ENCODE data around the gene TMEM190. TPM values are rescaled to one million over a fixed set of nuclear protein-coding genes. Genes with fewer than 3 reads are reported as not detected.

TMEM190 gene
- total RNA-seq, 1 donor from 2014 or later, result not detected

DNA sequence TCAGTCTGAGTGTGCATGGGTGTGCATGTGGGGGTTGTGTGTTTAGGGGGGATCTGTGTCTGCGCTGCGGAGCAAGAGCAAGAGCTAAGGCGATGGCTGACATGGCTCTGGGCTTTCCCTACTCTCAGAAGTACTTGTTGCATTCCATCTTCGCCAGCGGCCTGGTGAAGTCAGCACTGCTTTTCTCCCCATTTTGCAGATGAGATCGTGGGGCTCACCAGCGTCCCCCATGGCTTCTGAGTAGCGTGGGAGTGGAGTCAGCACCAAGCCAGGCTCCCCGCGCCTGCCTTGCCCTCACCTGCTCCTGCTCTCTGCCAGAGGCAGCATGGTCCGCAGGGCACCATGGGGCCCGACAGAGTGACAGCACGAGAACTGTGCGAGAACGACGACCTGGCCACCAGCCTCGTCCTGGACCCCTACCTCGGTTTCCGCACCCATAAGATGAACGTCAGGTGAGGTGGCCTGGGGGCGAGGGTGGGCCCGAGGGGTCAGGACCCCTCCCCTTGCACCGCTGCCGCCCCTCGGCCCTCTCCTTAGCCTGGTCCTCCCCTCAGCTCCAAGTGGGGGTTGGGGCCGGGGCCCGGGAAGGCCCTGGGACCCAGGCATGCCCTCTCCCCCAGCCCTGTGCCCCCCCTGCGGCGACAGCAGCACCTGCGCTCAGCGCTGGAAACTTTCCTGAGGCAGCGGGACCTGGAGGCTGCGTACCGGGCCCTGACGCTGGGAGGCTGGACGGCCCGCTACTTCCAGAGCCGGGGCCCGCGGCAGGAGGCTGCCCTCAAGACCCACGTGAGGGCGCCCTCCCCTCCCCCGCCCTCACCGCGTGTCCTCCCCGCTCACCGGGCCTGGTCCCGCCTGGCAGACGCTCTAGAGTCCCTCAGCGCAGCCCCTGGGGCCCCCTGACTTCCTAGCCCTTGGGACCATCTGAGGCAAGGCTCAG lies 34.8 kb upstream of the TMEM190 start:
- TF ChIP-seq, protein P1, sequence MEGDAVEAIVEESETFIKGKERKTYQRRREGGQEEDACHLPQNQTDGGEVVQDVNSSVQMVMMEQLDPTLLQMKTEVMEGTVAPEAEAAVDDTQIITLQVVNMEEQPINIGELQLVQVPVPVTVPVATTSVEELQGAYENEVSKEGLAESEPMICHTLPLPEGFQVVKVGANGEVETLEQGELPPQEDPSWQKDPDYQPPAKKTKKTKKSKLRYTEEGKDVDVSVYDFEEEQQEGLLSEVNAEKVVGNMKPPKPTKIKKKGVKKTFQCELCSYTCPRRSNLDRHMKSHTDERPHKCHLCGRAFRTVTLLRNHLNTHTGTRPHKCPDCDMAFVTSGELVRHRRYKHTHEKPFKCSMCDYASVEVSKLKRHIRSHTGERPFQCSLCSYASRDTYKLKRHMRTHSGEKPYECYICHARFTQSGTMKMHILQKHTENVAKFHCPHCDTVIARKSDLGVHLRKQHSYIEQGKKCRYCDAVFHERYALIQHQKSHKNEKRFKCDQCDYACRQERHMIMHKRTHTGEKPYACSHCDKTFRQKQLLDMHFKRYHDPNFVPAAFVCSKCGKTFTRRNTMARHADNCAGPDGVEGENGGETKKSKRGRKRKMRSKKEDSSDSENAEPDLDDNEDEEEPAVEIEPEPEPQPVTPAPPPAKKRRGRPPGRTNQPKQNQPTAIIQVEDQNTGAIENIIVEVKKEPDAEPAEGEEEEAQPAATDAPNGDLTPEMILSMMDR (IDR thresholded peaks at IDR 0.05; ENCODE audit: unreplicated experiment), result no peak
- Mint-ChIP-seq H3K27ac (ENCODE audit: unreplicated experiment) (peak overlapping the region; percentile 77), H3K4me3 (ENCODE audit: unreplicated experiment) (peak overlapping the region; percentile 79), H3K9me3 (ENCODE audit: unreplicated experiment) (no peaks in the 10 kb centered on the region), H3K4me1 (ENCODE audit: unreplicated experiment) (peaks cover 5% of the 10 kb centered on the region), H3K27me3 (ENCODE audit: unreplicated experiment) (peaks cover 18% of the 10 kb centered on the region), H3K36me3 (ENCODE audit: low read depth, unreplicated experiment) (peaks cover 4% of the 10 kb centered on the region)
- DNase-seq (ENCODE audit: low spot score), result no peak

- H3K27me3 Mint-ChIP-seq (ENCODE audit: unreplicated experiment), result peaks cover 14% of the 10 kb centered on the region
- no peak overlapping the region for H3K27ac Mint-ChIP-seq (ENCODE audit: unreplicated experiment)
- no peak overlapping the region for H3K4me3 Mint-ChIP-seq (ENCODE audit: unreplicated experiment)
- TF ChIP-seq, protein P1 (IDR thresholded peaks at IDR 0.05; ENCODE audit: unreplicated experiment), result no peak
- no peaks in the 10 kb centered on the region for H3K9me3 Mint-ChIP-seq (ENCODE audit: unreplicated experiment)
- H3K4me1 Mint-ChIP-seq (ENCODE audit: unreplicated experiment), result peaks cover 6% of the 10 kb centered on the region
- H3K36me3 Mint-ChIP-seq (ENCODE audit: low read depth, unreplicated experiment), result peaks cover 4% of the 10 kb centered on the region
- DNase-seq (ENCODE audit: low spot score), result no peak
Measured at GRCh38 chr19:55344444-55344843, 32.2 kb upstream of the TMEM190 start.

- Mint-ChIP-seq H3K4me1 (ENCODE audit: unreplicated experiment) (peaks cover 6% of the 10 kb centered on the region), H3K4me3 (ENCODE audit: unreplicated experiment) (no peak overlapping the region), H3K9me3 (ENCODE audit: unreplicated experiment) (no peaks in the 10 kb centered on the region), H3K36me3 (ENCODE audit: low read depth, unreplicated experiment) (peaks cover 4% of the 10 kb centered on the region), H3K27me3 (ENCODE audit: unreplicated experiment) (peaks cover 11% of the 10 kb centered on the region), H3K27ac (ENCODE audit: unreplicated experiment) (peak overlapping the region; percentile 13)
- no peak for DNase-seq (ENCODE audit: low spot score)
- TF ChIP-seq, protein P1 (IDR thresholded peaks at IDR 0.05; ENCODE audit: unreplicated experiment), result no peak
Measured at GRCh38 chr19:55345101-55345817, 31.4 kb upstream of the TMEM190 start.

DNA sequence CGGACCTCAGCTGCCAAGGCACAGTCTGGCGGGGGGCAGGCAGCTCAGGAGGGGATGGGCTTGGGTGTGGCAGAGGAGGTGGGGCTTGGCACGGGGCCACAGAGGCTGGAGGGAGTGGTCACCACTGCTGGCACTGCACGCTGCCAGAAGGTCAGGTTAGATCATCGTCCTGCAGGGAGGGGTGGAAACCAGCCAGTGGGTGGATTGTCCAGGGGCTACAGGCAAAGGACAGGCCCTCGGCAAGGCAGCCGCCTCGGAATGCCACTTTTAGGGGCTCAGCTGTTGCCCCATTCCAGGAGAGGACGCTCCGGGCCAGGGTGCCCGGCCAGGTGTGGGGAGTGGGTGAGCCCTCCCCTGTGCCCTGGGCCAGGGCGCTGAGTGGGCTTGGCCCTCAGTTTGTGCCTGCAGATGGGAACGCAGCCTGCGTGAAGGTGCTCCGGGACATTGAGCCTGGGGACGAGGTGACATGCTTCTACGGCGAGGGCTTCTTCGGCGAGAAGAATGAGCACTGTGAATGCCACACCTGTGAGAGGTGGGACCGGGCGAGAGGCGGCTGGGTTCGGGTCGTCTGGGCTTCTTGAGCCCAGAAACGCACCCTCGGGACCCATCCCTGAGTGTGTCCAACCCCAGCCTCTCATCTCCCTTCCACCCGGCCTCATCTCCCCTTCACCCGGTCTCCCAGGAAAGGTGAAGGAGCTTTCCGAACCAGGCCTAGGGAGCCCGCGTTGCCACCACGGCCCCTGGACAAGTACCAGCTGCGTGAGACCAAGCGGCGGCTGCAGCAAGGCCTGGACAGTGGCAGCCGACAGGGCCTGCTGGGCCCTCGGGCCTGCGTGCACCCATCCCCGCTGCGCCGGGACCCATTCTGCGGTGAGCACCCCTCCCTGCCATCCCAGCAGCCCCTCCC lies 30.6 kb upstream of the TMEM190 start:
- no peak overlapping the region for H3K4me3 Mint-ChIP-seq (ENCODE audit: unreplicated experiment)
- peaks cover 4% of the 10 kb centered on the region for H3K36me3 Mint-ChIP-seq (ENCODE audit: low read depth, unreplicated experiment)
- no peak for DNase-seq (ENCODE audit: low spot score)
- H3K27ac Mint-ChIP-seq (ENCODE audit: unreplicated experiment), result no peak overlapping the region
- TF ChIP-seq, protein P1 (IDR thresholded peaks at IDR 0.05; ENCODE audit: unreplicated experiment), result no peak
- peaks cover 13% of the 10 kb centered on the region for H3K27me3 Mint-ChIP-seq (ENCODE audit: unreplicated experiment)
- H3K9me3 Mint-ChIP-seq (ENCODE audit: unreplicated experiment), result no peaks in the 10 kb centered on the region
- H3K4me1 Mint-ChIP-seq (ENCODE audit: unreplicated experiment), result peaks cover 6% of the 10 kb centered on the region
